Measurements from ENCODE around the gene TMOD1. TPM values are rescaled to one million over a fixed set of nuclear protein-coding genes. Genes with fewer than 3 reads are reported as not detected.

Gene TMOD1
- total and polyA plus RNA-seq, 3 donors from 2014 or later, result 3.9 to 7.8 (median 3.9) TPM

DNA sequence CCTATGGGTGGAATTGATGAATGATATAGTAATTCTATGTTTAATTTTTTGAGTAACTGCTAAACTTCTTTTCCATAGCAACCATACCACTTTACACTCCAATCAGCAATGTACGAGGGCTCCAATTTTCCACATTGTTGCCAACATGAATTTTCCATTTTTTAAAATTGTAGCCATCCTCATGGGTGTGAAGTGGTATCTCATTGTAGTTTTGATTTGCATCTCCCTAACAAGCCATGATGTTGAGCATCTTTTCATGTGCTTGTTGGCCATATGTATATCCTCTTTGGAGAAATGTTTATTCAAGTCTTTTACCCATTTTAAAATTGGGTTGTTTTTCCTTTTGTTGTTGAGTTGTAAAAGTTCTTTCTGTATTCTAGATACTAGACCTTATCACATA, 48.9 kb downstream of the TMOD1 start:
- intact Hi-C loops (cut with DNase I; ENCODE audit: low total_unique reads), result loop anchor here (10.0 kb wide), 1 partner anchor 46 kb away; the partner anchor contains the start of gene TMOD1
- no peak for TF ChIP-seq POLR2A (IDR thresholded peaks at IDR 0.05)
- TF ChIP-seq, protein P1, sequence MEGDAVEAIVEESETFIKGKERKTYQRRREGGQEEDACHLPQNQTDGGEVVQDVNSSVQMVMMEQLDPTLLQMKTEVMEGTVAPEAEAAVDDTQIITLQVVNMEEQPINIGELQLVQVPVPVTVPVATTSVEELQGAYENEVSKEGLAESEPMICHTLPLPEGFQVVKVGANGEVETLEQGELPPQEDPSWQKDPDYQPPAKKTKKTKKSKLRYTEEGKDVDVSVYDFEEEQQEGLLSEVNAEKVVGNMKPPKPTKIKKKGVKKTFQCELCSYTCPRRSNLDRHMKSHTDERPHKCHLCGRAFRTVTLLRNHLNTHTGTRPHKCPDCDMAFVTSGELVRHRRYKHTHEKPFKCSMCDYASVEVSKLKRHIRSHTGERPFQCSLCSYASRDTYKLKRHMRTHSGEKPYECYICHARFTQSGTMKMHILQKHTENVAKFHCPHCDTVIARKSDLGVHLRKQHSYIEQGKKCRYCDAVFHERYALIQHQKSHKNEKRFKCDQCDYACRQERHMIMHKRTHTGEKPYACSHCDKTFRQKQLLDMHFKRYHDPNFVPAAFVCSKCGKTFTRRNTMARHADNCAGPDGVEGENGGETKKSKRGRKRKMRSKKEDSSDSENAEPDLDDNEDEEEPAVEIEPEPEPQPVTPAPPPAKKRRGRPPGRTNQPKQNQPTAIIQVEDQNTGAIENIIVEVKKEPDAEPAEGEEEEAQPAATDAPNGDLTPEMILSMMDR (IDR thresholded peaks at IDR 0.05), result no peak
- WGBS, 2 donors, result 50 to 80% methylated on average over 1 of the region's 1 CpG
- Histone ChIP-seq H3K4me3 (no peak overlapping the region), H3K27me3 (no peaks in the 10 kb centered on the region), H3K9me3 (no peaks in the 10 kb centered on the region), H3K4me1 (peaks cover 5% of the 10 kb centered on the region), H3K36me3 (ENCODE audit: low read depth, missing control alignments) (no peaks in the 10 kb centered on the region), H3K27ac (no peak overlapping the region)
- no peak for DNase-seq

DNA sequence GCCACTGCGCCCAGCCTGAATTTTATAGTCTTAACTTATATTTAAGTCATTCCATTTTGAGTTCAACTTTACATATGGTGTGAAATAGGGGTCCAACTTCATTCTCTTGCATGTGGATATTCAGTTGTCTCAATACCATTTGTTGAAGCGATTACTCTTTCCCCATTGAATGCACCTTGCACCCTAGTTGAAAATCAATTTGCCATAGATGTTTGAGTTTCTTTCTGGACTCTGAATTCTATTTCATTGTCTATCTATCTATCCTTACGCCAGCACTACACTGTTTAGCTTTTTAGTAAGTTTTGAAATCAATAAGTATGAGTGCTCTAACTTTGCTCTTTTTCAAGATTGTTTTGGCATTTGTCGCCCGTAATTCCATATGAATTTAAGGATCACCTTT, 49.8 kb downstream of the TMOD1 start:
- no peak for DNase-seq
- Histone ChIP-seq H3K36me3 (ENCODE audit: low read depth, missing control alignments) (no peaks in the 10 kb centered on the region), H3K4me3 (no peak overlapping the region), H3K9me3 (no peaks in the 10 kb centered on the region), H3K27me3 (no peaks in the 10 kb centered on the region), H3K4me1 (peaks cover 12% of the 10 kb centered on the region), H3K27ac (no peak overlapping the region)
- TF ChIP-seq, protein P1 (IDR thresholded peaks at IDR 0.05), result no peak
- TF ChIP-seq POLR2A (IDR thresholded peaks at IDR 0.05), result no peak
- WGBS, 2 donors, result 92 to 95% methylated on average over 5 of the region's 5 CpGs
- intact Hi-C loops (cut with DNase I; ENCODE audit: low total_unique reads), result loop anchor here (10.0 kb wide), 1 partner anchor 47 kb away; the partner anchor contains the start of gene TMOD1

DNA sequence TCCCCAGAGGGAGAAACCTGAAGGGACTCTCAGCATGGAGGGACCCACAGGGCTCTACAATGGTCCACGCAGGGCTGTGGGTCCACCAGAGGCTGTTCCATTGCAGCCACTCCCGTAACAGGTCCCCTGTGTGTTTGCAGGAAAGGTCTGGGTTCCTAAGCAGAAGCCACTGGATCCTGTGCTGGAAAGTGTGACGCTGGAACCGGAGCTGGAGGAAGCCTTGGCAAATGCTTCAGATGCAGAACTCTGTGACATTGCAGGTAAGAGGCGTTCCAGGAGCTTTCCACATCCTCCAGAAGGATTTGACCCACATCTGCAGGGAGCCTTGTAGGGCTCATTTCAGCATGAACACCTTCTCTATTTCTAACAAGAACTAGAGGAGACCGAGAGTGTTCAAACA, 51.7 kb downstream of the TMOD1 start:
- Histone ChIP-seq H3K4me3 (no peak overlapping the region), H3K9me3 (no peaks in the 10 kb centered on the region), H3K27me3 (no peaks in the 10 kb centered on the region), H3K4me1 (peaks cover 27% of the 10 kb centered on the region), H3K36me3 (ENCODE audit: low read depth, missing control alignments) (no peaks in the 10 kb centered on the region), H3K27ac (no peak overlapping the region)
- intact Hi-C loops (cut with DNase I; ENCODE audit: low total_unique reads), result loop anchor here (10.0 kb wide), 1 partner anchor 48 kb away; the partner anchor contains the start of gene TMOD1
- TF ChIP-seq POLR2A (IDR thresholded peaks at IDR 0.05), result no peak
- TF ChIP-seq, protein P1 (IDR thresholded peaks at IDR 0.05), result no peak
- no peak for DNase-seq
- WGBS, 2 donors, result 86 to 98% methylated on average over 6 of the region's 6 CpGs

DNA sequence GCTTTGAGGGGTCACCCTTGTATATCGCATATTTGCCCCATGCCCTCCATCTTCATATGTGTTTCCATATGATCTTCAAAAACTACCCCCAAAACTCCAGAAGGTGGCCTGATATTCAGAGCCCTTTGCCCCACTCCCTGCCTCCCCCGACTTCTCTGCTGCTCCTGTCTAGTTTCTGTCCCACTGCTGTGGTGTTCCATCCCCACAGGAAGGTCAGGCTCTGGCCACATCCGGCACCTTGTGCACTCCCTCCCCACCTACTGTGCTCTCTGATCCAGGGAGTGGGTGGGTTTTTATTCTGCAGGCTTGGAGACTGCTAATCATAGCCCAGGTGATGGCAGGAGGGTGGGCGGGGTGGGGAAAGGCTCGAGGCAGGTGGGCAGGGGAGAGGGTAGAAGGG, 52.4 kb downstream of the TMOD1 start:
- TF ChIP-seq, protein P1 (IDR thresholded peaks at IDR 0.05), result no peak
- no peaks in the 10 kb centered on the region for H3K27me3 ChIP-seq
- no peaks in the 10 kb centered on the region for H3K9me3 ChIP-seq
- intact Hi-C loops (cut with DNase I; ENCODE audit: low total_unique reads), result loop anchor here (10.0 kb wide), 1 partner anchor 49 kb away; the partner anchor contains the start of gene TMOD1
- WGBS, 2 donors, result 83 to 87% methylated on average over 5 of the region's 5 CpGs
- H3K36me3 ChIP-seq (ENCODE audit: low read depth, missing control alignments), result no peaks in the 10 kb centered on the region
- peaks cover 34% of the 10 kb centered on the region for H3K4me1 ChIP-seq
- H3K4me3 ChIP-seq, result no peak overlapping the region
- DNase-seq, result no peak
- H3K27ac ChIP-seq, result no peak overlapping the region

DNA sequence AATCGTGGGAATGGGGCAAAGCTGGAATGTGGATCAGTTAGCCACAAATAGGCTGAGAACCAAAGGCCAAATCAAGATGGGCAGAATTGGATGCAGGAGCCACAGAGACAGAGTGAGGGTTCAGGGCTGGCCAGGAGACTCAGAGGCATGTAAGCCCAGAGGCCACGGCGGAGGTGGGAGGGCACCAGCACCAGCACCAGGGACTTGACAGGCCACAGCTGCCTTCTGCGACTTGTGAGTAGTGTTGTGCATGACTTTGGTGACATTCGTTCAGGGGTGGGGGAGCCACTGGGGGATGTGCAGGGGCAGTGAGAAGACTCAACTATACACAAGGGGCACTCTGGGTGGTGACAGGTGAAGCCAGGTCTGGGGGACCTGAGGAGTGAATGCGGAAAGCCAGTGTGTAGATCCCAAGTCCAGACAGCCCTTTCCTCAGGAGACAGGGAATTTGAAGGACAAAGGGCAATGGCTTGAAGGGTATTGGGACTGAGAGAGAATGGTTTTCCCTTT, 53.2 kb downstream of the TMOD1 start:
- TF ChIP-seq, protein P1 (IDR thresholded peaks at IDR 0.05), result no peak
- no peak for TF ChIP-seq POLR2A (IDR thresholded peaks at IDR 0.05)
- Histone ChIP-seq H3K4me1 (peaks cover 37% of the 10 kb centered on the region), H3K4me3 (no peak overlapping the region), H3K36me3 (ENCODE audit: low read depth, missing control alignments) (no peaks in the 10 kb centered on the region), H3K9me3 (no peaks in the 10 kb centered on the region), H3K27me3 (no peaks in the 10 kb centered on the region), H3K27ac (peak overlapping the region; percentile 55 to 96)
- intact Hi-C loops (cut with DNase I; ENCODE audit: low total_unique reads), result loop anchor here (10.0 kb wide), 1 partner anchor 50 kb away; the partner anchor contains the start of gene TMOD1
- DNase-seq, result no peak
- 81 to 85% methylated on average over 6 of the region's 6 CpGs for WGBS, 2 donors

Measured in testis (tissue), 3 donors.